Measurements from ENCODE around the gene SH3BP5.

SH3BP5 gene

GRCh38 chr3:15347063-15347736 lies 14.8 kb upstream of the SH3BP5 start:
- DNase-seq (ENCODE audit: low read depth in 2 of 2), result no peak

GRCh38 chr3:15346516-15346915 lies 14.1 kb upstream of the SH3BP5 start:
- no peak for DNase-seq (ENCODE audit: low read depth in 2 of 2)

- no peak for DNase-seq (ENCODE audit: low read depth in 2 of 2)
Measured at GRCh38 chr3:15345608-15346137, 13.3 kb upstream of the SH3BP5 start.

- no peak for DNase-seq (ENCODE audit: low read depth in 2 of 2)
Measured at GRCh38 chr3:15345066-15345607, 12.8 kb upstream of the SH3BP5 start.

- no peak for DNase-seq (ENCODE audit: low read depth in 2 of 2)
Measured at GRCh38 chr3:15342945-15343344, 10.6 kb upstream of the SH3BP5 start.

- DNase-seq (ENCODE audit: low read depth in 2 of 2), result no peak
Measured at GRCh38 chr3:15342246-15342645, 9.9 kb upstream of the SH3BP5 start.

GRCh38 chr3:15341030-15341726 lies 8.8 kb upstream of the SH3BP5 start:
- no peak for DNase-seq (ENCODE audit: low read depth in 2 of 2)

GRCh38 chr3:15339786-15340215 lies 7.4 kb upstream of the SH3BP5 start:
- DNase-seq (ENCODE audit: low read depth in 2 of 2), result no peak

GRCh38 chr3:15339001-15339400 lies 6.6 kb upstream of the SH3BP5 start:
- DNase-seq (ENCODE audit: low read depth in 2 of 2), result no peak

- no peak for DNase-seq (ENCODE audit: low read depth in 2 of 2)
Measured at GRCh38 chr3:15337963-15338362, 5.6 kb upstream of the SH3BP5 start.

GRCh38 chr3:15336057-15336456 lies 3.7 kb upstream of the SH3BP5 start:
- no peak for DNase-seq (ENCODE audit: low read depth in 2 of 2)

GRCh38 chr3:15333956-15334263 lies 1.5 kb upstream of the SH3BP5 start:
- no peak for DNase-seq (ENCODE audit: low read depth in 2 of 2)

- DNase-seq (ENCODE audit: low read depth in 2 of 2), result no peak
Measured at GRCh38 chr3:15333099-15333955, 941 bp upstream of the SH3BP5 start.

GRCh38 chr3:15331606-15332404 lies 581 bp downstream of the SH3BP5 start:
- DNase-seq (ENCODE audit: low read depth in 2 of 2), result peak in 1 of 2 donors; percentile 9

GRCh38 chr3:15331072-15331605 lies 1.2 kb downstream of the SH3BP5 start:
- DNase-seq (ENCODE audit: low read depth in 2 of 2), result no peak

GRCh38 chr3:15330031-15330596 lies 2.3 kb downstream of the SH3BP5 start:
- no peak for DNase-seq (ENCODE audit: low read depth in 2 of 2)

- DNase-seq (ENCODE audit: low read depth in 2 of 2), result no peak
Measured at GRCh38 chr3:15329046-15330005, 3.1 kb downstream of the SH3BP5 start.

- DNase-seq (ENCODE audit: low read depth in 2 of 2), result no peak
Measured at GRCh38 chr3:15327941-15328340, 4.4 kb downstream of the SH3BP5 start.

GRCh38 chr3:15326673-15327072 lies 5.7 kb downstream of the SH3BP5 start:
- DNase-seq (ENCODE audit: low read depth in 2 of 2), result no peak

GRCh38 chr3:15326037-15326436 lies 6.3 kb downstream of the SH3BP5 start:
- DNase-seq (ENCODE audit: low read depth in 2 of 2), result no peak

All from stimulated activated CD8-positive, alpha-beta memory T cell treated with anti-CD3 and anti-CD28 coated beads, Interleukin-15, amount 100 ng/mL, for 48 hours (primary cell).